ENCODE measurements around the gene TREM2.
"Not testable (repeated sequence)": the region's sequence is repeated elsewhere in the genome, so short reads cannot be mapped to it uniquely, and the experiment has no call there.

TREM2 gene

GRCh38 chr6:41153992-41154625 lies 8.8 kb downstream of the TREM2 start, which contains the start of gene TREML1:
TSS of gene TREML1 (minus strand) at chr6:41154347. CDS start at chr6:41154288, 59 bp downstream.
- no peak for DNase-seq

GRCh38 chr6:41153451-41153850 lies 9.5 kb downstream of the TREM2 start:
- no peak for DNase-seq

- DNase-seq = no peak
Observed at GRCh38 chr6:41150671-41151070, 12.2 kb downstream of the TREM2 start.

DNA sequence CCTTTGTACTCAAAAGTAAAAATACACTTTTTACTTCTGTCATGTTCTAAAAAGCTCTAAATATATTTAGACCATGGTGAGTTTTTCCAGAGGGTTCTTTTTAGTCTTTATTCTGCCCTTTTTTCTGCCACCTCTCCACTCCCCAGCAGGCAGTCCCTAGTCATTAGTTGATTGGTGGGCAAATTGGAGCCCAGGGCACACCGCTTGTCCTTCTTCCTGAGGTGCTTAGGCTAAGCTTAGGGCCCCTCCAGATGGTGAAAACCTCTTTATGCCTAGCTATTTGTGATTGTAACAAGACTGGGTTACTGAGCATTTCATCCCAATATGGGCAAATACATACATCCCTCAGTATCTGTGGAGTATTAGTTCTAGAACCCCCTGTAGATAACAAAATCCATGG lies 15.0 kb downstream of the TREM2 start:
- DNase-seq = no peak

DNA sequence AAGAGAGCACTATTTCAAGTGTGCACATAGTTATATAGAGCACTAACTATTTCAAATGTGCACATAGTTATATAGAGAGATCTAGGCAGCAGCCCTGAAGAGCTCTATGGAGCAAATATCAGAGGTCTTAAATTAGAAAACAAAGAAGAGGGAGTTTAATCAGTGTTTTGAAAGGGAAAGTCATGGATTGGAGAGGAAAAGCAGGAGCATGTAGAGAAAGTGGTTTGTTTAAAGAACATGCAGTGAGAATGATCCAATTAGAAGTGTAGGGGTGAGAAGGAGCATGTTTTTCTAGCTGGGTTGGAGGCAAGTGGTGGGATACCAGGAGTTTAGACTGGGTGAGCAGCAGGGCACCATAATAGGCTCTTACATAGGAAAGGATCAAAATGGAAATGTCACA lies 26.0 kb downstream of the TREM2 start:
- DNase-seq = no peak

DNA sequence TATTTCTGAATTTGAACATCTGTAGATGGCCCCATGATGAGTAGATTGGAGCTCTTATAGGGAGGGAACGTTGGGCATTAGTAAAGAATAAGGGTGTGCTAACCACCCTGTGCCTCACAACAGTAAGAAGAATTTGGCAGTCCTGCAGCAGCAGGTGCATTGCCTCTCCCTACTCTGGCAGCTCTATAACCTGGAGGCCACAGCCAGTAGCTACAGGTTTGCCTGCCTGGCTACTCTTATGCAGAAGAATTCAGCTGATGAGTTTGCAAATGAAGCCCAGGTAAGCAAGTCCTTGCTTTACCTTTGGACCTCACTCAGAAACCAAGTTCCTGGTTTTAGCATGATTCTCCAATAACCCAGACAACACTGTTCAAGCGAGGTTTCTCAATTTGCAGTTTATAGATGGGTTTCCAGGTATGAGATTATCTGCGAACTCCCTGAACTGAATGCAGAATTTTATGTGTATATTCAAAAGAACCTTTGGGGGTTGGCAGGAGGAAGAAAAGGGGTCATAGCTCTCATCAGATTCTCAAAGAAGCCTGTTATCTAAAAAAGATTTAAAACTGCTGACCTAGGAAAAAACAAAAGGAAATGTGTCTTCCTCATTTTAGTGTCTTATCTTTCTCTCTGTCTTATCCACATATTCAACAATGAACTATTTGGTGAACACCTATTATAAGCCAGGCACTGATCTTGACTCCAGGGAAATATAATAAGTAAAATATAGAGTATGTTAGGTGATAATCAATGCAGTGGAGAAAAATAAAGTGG lies 27.7 kb downstream of the TREM2 start:
- no peak for DNase-seq

- DNase-seq = peak; percentile 30
Observed at GRCh38 chr6:41132254-41132653, 30.7 kb downstream of the TREM2 start.

DNA sequence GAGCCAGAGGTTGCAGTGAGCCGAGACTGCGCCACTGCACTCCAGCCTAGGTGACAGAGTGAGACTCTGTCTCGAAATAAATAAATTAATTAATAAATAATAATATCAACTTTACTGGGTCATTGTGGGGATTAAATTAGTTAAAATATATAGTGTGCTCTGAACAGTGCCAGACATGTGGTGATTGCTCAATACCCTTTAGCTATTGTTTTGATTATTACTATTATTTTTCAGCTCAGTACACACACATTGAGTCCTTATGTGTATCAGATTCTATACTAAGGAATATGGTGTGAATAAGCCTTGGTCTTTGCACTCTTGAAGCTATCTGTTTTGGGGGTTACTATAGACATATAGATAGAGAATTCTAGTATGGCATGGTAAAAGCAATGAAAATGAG lies 37.6 kb downstream of the TREM2 start:
- DNase-seq = no peak

DNA sequence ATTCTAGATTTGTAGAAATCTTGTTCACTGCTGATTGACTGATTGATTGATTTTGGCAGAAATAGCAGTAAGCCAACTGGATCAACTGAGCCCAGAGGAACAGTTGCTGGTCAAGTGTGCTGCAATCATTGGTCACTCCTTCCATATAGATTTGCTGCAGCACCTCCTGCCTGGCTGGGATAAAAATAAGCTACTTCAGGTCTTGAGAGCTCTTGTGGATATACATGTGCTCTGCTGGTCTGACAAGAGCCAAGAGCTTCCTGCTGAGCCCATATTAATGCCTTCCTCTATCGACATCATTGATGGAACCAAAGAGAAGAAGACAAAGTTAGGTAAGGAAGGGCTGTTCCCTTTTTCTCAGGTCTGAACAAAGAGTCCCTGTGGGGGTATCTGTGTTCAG lies 40.0 kb downstream of the TREM2 start:
- DNase-seq = no peak

GRCh38 chr6:41122373-41122772 lies 40.5 kb downstream of the TREM2 start:
- DNase-seq = no peak

- no peak for DNase-seq
Observed at GRCh38 chr6:41120058-41120457, 42.9 kb downstream of the TREM2 start.

GRCh38 chr6:41119508-41119907 lies 43.4 kb downstream of the TREM2 start:
- no peak for DNase-seq

DNA sequence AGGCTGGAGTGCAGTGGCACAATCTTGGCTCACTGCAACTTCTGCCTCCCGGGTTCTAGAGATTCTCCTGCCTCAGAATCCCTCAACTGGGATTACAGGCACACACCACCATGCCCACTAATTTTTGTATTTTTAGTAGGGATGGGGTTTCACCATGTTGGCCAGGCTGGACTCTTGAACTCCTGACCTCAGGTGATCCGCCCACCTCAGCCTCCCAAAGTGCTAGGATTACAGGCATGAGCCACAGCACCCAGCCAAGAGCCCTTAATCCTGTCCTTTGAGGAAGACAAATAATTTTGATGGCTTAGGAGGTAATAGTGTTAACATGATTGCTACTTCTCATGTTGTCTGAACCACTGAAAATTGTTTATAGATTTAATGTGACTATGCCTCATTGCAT lies 47.9 kb downstream of the TREM2 start:
- not testable (repeated sequence) for DNase-seq

GRCh38 chr6:41111017-41111416 lies 51.9 kb downstream of the TREM2 start:
- DNase-seq = no peak

All from NCI-H1436 treated with DMSO at 0.1 percent for 48 hours (cell line).